H54 (cell line): Measurements from ENCODE around the gene ALG1L2.
"Not testable (repeated sequence)": the region's sequence is repeated elsewhere in the genome, so short reads cannot be mapped to it uniquely, and the experiment has no call there.

ENCODE experiments used
- DNase-seq: peaks from one replicate; pipeline ENCODE4 v3.0.0; 2011; ENCODE audit warnings: low spot score, mixed read lengths; ENCODE audit not compliant: insufficient read length
- FAIRE-seq: peaks from 3 replicates; lab custom pipeline; 2011; peaks lifted over from hg19 to GRCh38; lab: Jason Lieb, UNC
- POLR2A ChIP-seq: IDR thresholded peaks from 2 replicates; pipeline ENCODE4 v1.6.1; 2011; ENCODE audit warnings: low read depth, mild to moderate bottlenecking, low read length

The ALG1L2 gene

GRCh38 chr3:130084436-130084980 is 2.9 kb downstream of the ALG1L2 start:
- DNase-seq (no peak), FAIRE-seq (no peak)
- no peak for TF ChIP-seq POLR2A

DNA sequence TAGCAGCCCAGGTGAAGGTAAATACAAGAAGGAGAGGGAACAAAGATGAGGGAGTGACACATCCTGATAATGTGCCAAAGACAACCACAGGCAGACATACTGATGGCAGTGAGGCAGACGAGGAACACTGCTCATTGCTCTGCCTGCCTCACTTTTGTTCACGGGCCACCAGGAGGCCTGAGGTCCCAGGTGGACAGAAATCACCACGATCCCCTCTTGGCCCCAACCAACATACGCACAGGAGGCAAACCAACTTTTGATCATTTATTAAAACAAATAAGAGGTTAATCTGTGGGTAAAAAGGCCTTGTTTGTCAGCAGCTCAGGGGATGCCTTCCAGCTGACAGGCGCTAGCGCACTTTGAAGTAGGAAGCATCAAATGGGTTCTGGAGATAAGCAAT is 4.2 kb downstream of the ALG1L2 start:
- DNase-seq, result no peak
- TF ChIP-seq POLR2A, result no peak
- FAIRE-seq, result no peak

GRCh38 chr3:130086628-130087027 is 5.0 kb downstream of the ALG1L2 start:
- not testable (repeated sequence) for DNase-seq, FAIRE-seq

- FAIRE-seq, result no peak
- no peak for DNase-seq
- TF ChIP-seq POLR2A, result no peak
Measured at GRCh38 chr3:130088061-130088460, 6.4 kb downstream of the ALG1L2 start.

DNA sequence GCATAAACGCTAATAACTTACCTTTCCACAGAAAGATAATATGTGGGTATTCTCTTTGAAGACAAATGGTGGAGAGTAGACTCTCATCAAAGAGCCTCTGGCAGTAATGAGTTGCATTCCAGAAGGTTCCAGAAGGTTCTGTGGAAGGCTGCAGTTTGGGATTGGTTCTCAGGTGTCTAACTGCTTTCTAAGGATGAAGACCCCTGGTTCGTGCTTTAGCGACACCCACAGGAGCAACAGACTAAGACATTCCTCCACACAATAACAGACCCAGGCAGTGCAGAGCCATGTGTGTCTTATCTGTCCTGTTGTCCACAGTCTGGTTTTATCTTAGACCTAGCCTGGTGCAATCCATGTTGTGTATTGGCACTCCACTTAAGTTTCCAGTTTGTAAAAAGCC is 9.1 kb downstream of the ALG1L2 start:
- FAIRE-seq, DNase-seq: not testable (repeated sequence)

DNA sequence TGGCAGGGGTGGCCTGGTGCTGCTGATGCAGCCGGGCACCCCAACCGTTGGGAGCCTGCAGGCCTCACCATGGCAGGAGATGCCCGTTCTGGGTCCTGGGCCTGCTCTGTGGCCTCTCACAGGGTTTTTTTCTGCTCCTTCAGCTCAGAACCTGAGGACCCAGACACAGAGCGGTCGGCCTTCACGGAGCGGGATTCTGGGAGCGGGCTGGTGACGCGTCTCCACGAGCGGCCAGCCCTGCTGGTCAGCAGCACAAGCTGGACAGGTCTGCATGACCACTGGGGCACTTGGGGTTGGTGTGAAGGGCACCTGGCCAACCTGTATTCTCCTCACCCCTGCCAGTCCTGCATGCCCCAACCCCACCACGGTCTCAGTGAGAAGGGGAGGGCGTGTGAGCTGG is 10.3 kb downstream of the ALG1L2 start:
- no peak for TF ChIP-seq POLR2A
- no peak for FAIRE-seq
- DNase-seq, result no peak

- FAIRE-seq (no peak), DNase-seq (no peak)
- no peak for TF ChIP-seq POLR2A
Measured at GRCh38 chr3:130093741-130094391, 12.2 kb downstream of the ALG1L2 start.

DNA sequence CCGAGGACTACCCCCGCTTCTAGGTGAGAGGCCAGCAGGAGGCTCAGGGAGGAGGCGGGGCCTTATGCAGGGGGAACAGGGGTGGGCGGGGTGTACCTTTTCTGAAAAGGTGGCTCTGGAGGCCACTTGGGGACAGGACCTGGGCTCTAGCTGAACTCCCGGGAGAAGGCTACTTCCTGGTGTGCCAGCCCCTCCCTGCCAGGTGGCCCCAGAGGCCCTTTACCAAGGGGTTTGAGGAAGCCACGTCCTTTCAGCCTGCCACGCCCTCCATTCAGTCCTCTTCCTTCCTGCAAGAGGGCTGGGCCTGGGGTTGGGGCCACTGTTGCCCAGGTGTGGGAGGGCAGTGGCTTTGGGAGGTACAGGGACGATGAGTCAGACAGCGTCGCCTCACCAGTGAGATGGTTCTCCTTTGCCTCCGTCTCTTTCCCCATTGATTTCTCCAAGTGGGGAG is 12.9 kb downstream of the ALG1L2 start:
- DNase-seq, FAIRE-seq: not testable (repeated sequence)

GRCh38 chr3:130095858-130096257 is 14.2 kb downstream of the ALG1L2 start:
- not testable (repeated sequence) for FAIRE-seq, DNase-seq

DNA sequence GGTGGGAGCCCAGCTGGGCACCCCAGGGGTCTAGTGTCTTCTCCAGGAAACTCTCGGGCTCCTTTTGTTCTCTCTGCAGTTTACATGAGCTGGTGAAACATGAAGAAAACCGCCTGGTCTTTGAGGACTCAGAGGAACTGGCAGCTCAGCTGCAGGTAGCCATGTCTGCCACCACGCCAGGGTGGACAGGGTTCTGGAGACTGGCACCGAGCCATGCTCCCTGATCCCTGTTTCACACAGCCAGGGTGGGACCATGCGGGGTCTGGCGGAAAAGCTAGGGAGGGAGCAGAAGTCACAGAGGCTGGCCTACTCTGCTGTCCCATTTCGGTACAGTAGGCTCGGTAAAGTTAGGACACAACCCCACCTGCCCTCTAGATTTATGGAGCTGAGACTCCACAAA is 15.5 kb downstream of the ALG1L2 start:
- DNase-seq, FAIRE-seq: not testable (repeated sequence)

DNA sequence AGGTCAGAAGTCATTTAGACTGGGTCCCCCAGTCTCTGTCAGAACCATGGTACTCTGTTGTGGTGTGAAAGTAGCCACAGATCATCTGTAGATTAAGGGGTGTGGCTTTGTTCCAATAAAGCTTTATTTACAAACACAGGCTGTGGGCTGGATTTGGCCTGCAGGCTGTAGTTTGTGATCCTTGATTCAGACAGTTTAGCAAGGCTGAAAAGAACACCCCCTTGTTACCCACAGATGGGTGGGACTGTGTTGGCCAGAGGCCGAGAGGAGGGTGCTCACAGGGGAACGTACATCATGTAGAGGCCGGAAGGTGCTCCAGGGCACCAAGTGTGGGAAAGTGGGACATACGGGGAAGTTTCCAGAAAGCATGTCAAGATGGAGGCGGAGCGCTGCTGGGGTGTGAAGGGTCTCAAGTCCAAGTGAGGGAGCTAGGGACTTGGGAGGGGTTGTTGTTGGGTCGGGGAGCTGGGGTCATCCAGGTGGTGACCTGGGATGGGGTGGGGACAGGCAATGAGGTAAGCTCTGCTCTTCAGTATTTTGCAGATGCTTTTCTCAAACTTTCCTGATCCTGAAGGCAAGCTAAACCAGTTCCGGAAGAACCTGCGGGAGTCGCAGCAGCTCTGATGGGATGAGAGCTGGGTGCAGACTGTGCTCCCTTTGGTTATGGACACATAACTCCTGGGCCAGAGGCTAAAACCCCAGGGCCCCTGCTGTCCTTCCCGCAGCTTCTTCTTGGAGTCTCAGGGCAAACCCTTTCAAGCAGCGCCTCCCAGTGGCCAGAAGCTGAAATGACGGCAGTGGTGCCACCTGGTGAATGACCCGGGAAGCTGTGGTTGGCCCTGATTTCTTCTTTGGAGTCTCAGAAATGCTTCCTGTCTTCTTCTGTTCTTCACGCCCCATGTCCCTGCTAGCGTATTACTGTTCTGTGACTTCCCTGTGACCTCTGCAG is 16.3 kb downstream of the ALG1L2 start:
- not testable (repeated sequence) for DNase-seq, FAIRE-seq

DNA sequence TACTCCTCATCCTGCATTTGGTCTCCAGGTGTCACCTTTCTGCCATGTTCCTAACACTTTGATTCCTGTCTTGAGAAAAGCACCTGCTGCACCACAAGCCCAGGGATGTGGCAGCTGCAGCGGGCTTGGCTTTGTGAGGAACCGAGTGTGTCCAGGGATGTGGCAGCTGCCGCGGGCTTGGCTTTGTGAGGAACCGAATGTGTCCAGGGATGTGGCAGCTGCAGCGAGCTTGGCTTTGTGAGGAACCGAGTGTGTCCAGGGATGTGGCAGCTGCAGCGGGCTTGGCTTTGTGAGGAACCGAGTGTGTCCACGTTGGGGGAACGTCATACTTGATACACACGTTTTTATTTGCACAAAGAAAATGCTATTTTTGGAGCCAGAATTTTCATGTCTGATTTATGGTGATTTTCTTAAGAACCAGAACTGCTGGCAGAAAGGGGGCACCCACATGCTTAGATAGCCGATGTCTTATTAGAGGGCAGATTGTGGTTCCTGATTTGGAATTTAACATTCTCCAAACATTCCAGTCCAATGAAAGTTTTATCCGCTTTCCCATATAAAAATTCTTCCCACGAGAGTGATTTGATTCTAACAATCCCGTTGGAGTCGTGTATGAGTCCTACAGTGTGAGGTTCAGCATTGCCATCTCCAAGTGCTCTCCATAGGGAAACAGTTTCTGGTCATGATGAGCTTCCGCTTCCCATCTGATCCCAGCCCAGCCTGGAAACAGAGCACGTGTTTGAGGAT is 17.2 kb downstream of the ALG1L2 start:
- not testable (repeated sequence) for FAIRE-seq

DNA sequence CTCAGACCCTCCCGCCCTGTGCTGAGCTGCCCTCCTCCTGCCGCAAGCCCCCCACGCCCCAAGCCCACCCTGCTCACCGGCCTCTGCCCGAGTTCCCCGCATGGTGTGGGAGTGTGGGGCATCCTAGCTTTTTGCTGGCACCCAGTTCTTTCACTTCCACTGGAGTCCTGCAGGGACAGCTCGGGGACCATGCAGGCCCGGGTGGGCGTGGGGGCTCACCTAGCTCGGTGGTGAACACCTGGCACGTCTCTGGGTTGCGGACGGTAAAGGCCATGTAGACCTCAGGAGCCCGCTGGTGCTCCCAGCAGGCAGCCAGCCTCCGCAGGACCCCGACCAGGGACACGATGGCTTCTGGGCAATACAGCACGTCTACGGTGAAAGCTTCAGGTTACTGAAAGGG is 20.9 kb downstream of the ALG1L2 start:
- FAIRE-seq, result not testable (repeated sequence)

More for the DNA sequence above, 17.2 kb downstream of the ALG1L2 start:
- DNase-seq, result not testable (repeated sequence)

DNA sequence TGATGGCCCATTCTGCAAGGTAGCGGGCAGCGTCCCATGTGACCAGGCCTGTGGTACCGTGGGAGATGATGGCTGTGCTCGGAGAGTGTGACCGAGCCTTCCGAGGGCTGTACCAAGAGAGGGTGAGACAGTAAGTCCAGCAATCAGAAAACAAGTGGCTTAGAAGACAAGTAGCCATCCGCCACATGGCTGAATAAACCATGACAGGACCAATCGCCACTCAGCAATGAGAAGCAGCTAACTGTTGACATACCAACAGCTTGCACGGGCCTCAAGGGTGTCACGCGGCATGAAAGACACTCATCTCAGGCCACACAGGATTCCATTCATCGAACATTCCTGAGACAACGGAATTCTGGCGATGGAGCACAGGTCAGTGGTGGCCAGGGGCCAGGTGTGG is 22.6 kb downstream of the ALG1L2 start:
- not testable (repeated sequence) for FAIRE-seq, DNase-seq

More for the DNA sequence above, 20.9 kb downstream of the ALG1L2 start:
- DNase-seq, result not testable (repeated sequence)

DNA sequence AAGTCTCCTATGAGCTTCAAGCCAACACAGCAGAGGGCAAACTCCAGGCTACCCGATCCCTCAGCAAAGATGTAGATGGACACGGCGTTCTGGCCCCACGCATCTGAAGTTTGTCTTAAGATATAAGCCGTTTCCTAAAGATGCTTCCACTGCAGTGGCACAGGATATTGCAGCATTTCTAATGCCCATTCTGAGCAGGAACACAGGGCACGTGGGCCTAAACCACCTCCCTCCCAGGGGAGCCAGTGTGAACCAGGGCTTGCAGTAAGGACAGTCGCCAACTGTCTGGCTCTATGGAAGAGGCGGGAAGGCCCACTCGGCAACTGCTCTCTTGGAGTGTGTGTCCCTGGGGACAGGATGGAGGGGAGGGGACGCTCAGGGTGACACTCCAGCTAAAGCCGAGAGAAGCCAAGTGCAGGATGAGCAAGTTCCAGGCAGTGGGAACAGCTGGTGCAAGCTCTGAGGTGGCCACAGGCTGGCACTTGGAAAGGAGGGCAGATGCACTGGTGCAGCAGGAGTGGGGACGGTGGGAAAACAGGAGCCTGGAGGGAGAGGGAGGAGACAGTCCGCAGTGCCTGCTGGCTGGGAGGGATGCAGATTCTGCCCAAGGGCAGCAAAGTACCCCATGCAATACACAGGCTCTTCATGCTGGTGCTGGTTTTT is 25.8 kb downstream of the ALG1L2 start:
- not testable (repeated sequence) for FAIRE-seq, DNase-seq

- not testable (repeated sequence) for FAIRE-seq, DNase-seq
Measured at GRCh38 chr3:130108836-130109585, 27.4 kb downstream of the ALG1L2 start.

- not testable (repeated sequence) for FAIRE-seq, DNase-seq
Measured at GRCh38 chr3:130110386-130111169, 28.9 kb downstream of the ALG1L2 start.
